GM21447 (cell line): Measurements from ENCODE around the gene PLSCR2.
"Not testable (repeated sequence)": the region's sequence is repeated elsewhere in the genome, so short reads cannot be mapped to it uniquely, and the experiment has no call there.

Source experiments
- ATAC-seq: cut with Tn5 transposase; IDR thresholded peaks from one replicate; pipeline ENCODE4 v1.9.1; 2021; ENCODE audit not compliant: unreplicated experiment

Gene PLSCR2, protein sequence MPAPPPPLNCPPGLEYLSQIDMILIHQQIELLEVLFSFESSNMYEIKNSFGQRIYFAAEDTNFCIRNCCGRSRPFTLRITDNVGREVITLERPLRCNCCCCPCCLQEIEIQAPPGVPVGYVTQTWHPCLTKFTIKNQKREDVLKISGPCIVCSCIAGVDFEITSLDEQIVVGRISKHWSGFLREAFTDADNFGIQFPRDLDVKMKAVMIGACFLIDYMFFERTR

DNA sequence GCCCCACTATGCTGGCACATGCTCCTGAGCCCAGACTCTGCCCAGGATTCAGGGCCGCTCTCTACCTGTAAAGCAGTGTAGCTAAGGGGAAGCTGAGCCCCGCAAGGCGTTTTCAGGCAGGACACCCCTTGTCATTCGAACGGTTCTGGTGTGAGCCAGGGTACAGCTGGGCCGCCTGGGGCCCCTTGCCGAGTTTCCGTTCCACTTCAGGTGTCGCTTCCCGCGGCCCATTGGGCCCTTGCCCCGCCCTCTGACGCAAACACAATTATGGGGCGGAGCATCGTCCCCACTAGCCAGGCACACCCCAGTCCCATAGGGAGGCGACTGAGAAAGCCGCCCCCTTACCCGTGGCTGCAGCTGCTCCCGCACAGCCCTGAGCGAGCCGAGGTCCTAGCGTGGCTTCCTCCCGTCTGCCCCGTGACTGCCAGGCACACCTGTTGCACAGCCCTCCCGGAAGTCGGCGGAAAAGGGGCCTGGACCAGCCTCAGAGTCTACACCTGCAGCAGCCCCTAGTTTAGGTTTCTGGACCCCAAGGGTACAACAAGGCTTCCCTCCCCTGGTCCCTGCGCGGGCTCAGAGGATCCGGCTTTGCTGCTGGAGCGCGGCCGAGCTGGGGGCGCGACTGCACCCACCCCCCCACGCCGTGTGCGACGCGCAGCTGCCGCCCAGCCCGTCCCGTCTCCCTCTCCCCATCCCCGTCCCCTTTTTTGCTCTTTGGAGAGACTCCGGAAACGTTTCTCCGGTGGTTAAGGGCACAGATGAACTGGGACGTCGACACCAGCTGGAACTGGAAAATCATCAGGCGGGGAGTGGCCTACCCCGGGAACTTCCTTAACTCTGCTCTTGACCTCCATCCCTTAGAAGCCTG, at the start of gene PLSCR2:
Gene PLSCR2 (minus strand): TSS at position 412 of the 868 bp plus-strand sequence. CDS start 9,657 bp downstream, outside the sequence.
- peak; percentile 96 for ATAC-seq

DNA sequence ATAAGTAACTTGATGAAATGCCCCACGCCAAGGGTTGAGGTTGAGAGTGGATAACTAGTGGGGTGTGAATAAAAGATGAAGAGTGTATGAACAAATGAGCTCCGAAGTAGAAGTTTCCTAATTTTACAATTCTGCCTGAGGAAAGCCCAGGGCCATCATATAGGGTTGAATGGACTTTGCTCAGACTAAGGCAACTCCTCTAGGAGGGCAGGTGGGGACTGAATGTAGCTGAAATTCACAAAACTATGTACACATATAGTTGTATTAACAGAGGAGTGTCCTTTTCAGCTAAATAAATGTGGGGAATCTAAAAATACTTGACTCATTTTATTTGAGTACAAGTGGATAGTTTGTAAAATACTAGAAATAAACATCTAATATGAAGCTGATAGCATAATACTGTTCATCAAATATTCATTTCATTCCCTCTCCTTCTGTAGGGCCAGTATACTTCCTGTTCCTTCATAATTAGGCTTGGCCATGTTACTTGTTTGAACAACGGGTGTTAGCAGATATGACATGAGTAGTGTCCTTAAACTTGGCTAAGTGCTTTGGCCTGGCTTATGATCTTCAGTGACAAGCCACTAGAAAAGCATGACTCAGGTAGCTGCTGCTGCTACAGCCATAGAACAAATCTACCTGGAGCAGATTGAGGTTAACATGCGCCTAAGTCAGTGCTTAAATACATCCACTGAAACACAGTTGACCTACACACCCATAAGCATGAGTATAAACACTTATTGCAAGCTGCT, 48.5 kb upstream of the PLSCR2 start:
- no peak for ATAC-seq

DNA sequence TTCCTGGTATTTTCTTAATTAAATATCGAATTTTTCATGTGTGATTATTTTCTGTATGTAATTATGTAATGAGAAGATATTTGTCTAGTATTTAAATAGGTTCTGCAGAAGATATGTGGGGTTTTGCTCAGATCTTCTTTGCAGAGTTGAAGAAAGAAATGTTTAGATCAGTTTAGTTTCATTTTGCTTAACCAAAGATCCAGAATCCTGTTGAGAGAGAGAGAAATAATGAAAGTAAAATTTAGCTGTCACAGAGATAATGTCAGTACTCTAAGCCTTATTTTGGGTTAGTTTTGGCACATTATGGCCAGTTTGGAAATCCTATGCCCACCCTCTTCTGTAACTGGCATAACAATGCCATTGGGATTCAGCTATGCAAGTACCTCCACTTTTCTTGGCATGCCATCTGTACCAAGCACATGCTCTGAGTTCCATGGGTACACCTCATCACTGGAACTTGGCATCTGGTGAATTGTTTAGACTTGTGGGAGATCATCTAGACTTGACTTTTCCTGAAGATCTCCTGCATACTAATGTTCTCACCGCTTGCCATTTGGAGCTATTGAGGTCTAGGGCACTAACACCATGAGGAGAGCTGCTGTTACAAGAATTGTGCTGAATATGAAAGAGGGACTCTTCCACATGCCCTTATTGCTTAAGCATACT, 44.2 kb upstream of the PLSCR2 start:
- no peak for ATAC-seq

DNA sequence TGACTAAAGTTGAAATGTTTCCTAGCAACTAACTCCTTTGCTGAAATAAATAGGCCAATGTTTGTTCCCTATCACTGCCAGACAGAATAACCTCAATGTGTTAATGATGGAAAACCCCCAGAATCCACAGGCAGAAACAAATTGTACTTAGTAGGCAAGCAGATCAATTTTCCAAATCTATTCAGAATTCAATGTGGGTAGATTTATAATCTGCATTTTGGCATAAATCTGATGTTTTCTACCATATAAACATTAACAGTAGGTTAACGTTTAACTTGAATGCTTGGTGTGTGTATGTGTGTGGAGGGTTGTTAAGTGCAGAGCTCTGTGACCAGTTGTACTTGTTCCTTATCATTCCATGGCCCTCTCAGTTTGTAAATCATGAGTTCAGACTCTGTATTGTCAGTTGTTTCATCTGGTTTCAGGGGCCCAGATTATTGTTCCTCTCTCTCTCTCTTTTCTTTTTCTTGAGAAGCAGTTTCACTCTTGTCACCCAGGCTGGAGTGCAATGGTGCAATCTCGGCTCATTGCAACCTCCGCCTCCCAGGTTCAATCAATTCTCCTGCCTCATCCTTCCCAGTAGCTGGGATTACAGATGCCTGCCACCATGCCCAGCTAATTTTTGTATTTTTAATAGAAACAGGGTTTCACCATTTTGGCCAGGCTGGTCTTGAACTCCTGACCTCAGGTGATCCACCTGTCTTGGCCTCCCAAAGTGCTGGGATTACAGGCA, 42.2 kb upstream of the PLSCR2 start:
- no peak for ATAC-seq

DNA sequence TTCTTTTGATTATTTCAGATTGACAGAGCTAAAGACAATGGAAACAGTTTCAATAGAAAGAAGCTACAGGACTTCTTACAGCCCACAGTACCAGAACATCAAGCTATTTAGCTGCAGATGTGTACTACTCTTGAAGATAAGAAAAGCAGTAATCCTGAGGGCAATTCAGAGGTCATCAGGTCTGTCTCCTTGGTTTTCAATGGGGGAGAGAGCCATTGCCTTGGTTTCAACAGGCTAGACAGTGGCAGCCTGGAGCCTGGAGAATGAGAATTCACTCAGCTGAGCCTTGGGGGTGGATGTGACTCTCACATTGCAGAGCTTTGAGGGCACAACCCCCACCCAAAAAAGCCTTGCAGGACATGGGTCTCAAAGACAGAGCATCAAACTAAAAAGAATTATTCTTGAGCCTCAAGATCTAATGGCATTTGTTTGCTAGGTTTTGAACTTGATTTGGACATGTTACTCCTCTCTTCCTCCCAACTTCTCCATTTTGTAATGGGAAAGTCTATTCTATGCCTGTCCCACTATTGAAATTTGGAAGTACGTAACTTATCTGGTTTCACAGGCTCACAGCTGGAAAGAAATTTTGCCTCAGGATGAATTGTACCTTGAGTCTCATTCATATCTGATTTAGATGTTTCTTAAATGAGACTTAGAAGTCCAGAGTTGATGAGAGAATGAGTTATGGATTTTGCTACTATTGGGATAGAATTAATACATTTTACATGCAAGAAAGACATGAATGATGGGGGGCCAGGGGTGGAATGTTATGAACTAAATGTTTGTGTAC, 38.2 kb upstream of the PLSCR2 start:
- no peak for ATAC-seq

DNA sequence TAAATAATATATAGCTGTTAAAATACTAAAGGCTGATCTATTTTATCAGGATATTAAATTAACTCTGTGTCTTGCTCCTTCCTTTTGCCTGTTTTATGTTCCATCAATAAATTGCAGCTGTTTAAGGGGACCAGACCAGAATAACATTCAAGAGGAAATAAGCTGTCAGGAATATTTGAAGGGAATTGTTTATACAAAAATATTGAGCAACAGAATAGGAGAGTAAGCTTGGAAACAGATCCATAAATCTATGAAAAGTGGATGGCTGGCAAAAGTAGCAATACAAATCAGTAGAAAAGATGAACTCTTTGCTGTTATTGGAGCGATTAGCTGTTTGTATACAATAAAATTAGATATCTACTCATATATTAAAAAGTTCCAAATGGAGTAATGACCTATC, 36.2 kb upstream of the PLSCR2 start:
- ATAC-seq = no peak

DNA sequence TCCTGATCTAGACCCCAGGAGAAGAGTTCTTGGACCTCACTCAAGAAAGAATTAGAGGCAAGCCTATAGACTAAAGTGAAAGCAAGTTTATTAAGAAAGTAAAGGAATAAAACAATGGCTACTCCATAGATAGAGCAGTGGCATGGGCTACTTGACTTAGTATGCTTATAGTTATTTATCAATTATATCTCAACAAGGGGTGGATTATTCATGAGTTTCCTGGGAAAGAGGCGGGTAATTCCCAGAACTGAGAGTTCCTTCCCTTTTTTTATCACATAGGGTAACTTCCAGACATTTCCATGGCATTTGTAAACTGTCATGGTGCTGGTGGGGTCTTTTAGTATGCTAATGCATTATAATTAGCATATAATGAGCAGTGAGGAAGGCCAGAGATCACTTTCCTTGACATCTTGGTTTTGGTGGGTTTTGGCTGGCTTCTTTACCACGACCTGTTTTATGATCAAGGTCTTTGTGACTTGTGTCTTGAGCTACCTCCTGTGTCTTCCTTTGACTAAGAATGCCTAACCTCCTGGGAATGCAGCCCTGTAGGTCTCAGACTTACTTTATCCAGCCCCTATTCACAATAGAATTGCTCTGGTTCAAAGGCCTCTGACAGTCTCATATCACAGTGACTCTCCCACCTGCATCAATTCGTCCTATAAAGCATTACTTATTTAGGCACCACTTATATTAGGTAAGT, 35.3 kb upstream of the PLSCR2 start:
- no peak for ATAC-seq

DNA sequence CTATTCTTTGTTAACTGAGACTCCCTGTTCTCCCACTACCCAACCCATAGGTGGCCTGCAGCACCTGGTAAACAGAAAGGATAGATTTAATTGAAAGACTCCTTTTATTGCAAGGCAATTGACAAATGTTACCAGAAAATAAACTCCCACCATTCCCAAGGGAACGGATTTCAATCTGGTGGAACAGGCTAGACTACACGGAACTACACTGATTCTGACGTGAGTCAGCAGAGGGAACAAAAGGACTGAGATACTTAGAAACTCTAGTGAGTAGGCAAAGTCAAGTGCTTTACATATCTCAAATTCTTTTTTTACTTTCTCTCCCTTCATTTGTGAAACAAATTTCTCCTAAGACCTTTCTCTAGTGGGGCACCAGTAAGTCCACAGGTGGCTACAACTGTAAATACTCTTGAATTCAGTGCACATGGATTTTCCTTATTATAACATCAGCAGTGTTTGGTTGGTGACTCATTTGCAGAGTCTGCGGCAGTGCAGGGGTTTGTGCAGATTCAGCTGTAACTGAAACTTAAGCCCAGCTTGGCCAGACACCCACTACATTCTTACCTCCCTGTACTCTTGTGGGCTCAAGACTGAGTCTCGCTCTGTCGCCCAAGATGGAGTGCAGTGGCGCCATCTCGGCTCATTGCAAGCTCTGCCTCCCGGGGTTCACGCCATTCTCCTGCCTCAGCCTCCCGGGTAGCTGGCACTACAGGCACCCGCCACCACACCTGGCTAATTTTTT, 34.3 kb upstream of the PLSCR2 start:
- ATAC-seq = peak; percentile 93

DNA sequence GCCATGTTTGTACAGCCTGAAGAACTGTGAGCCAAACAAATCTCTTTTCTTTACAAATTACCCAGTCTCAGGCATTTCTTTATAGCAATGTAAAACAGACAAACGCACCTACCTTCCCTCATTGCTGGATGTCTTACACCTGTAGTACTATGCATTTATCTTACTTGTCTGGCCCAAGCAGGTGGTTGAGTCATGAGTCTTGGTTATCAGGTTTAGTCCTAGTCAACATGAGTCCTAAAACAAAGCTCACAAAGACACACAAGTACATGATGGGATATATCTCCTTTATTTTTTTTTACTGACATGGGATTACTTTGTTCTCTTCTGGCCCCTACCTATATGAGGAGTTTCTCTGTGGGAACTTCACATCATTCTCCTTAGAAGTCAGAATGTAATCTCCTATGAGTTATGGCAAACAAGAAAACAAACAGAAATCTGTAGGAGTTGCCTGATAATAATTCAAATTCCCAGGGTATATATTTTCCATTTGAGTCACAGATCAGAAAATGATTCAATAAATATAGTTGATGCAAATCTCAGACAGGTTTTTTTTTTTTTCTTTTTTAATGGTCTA, 33.6 kb upstream of the PLSCR2 start:
- no peak for ATAC-seq

DNA sequence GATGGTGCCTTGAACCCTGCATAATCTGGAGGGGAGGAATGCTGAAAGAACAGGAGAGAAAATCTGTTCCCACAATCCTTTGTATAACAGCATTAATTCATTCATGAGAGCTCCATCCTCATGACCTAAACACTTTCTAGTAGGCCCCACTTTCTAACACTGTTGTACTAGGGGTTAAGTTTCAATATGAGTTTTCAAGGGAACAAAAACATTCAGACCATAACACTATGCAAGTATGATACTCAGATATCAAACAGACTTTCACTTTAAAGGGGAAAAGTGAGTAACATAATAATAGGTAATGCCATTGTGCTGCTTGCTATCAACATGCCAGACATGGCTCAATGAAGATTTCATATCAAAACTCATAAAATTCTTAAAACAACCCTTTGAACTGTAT, 32.4 kb upstream of the PLSCR2 start:
- ATAC-seq = no peak

DNA sequence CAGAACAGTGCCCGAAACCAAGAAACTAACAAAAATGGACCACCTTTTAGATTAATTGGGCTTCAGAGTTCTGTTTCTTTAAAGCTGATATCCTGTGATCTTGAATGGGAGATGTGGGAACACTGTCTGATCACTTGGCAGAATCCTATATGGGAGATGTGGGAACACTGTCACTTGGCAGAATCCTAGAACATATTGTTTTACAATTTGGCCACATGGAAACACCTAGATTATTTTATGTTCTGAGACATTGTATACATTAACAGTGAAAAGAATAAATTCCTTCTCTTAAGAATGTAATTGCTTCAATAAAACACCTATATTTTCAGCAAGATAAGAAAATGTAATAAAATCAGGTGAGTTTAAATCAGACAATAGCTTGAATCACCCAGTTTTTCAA, 30.3 kb upstream of the PLSCR2 start:
- no peak for ATAC-seq

DNA sequence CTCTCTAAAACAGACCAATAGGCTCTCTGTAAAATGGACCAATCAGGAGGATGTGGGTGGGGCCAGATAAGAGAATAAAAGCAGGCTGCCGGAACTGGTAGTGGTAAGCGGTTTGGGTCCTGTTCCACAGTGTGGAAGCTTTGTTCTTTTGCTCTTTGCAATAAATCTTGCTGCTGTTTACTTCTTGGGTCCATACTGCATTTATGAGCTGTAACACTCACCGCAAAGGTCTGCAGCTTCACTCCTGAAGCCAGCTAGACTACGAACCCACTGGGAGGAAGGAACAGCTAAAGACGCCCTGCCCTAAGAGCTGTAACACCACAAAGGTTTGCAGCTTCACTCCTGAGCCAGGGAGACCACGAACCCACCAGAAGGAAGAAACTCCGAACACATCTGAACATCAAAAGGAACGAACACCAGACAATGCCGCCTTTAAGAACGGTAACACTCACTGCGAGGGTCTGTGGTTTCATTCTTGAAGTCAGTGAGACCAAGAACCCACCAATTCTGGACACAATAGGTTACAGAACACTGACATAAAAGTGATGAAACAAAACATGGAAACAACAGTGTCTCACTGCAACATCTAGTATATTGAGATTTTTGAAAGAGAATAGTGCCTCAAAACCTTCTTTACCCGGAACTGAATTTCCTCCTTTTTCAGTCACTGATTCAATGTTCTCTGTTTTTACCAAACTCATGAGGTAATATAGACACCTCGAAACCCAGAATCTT, 28.8 kb upstream of the PLSCR2 start:
- ATAC-seq = no peak

DNA sequence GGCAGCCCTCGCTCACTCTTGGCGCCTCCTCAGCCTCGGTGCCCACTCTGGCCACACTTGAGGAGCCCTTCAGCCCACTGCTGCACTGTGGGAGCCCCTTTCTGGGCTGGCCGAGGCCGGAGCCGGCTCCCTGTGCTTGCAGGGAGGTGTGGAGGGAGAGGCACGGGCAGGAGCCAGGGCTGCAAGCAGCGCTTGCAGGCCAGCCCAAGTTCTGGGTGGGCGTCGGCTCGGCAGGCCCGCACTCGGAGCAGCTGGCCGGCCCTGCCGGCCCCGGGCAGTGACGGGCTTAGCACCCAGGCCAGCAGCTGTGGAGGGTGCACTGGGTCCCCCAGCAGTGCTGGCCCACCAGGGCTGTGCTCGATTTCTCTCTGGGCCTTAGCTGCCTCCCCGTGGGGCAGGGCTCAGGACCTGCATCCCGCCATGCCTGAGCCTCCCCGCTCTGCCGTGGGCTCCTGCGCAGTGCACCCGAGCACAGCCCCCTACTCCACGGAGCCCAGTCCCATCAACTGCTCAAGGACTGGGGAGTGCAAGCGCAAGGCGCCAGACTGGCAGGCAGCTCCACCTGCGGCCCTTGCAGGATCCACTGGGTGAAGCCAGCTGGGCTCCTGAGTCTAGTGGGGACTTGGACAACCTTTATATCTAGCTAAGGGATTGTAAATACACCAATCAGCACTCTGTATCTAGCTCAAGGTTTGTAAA, 27.9 kb upstream of the PLSCR2 start:
- not testable (repeated sequence) for ATAC-seq

DNA sequence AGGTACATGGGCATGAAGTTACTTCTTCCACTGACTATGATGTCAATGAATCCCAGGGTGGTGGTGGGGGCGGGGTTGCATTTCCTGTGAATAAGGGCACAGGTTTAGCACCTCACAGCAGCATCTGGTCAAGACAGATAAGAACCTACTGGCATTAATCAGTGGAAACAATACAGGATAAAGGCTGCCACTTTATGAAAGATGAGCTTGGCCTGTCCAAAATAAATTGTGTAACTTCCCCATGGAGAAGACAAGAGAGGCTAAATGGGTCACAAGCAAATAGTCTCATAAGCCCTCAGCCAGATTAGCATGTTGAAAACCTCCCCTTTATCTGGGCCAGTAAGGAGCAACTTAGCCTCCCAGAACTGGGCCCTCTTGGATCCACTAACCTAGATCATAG, 27.4 kb upstream of the PLSCR2 start:
- ATAC-seq = no peak

DNA sequence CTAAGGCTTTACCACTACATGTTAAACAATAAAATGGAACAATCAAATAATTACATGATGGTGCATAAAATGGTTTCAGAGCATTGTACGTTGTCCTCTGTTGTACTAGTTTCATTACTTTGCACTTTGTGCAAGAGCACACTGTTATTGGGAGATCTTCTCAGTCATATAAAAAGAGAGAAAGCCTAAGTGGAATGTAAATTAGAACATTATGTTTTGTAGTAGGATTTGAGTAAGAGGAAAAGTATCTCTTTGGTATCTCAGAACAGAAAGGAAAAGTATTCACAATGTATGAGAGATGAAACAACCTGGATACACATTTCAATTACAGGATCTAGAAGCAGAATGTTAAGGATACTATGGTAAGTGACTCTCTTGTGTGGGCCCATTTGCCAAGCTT, 26.9 kb upstream of the PLSCR2 start:
- no peak for ATAC-seq

DNA sequence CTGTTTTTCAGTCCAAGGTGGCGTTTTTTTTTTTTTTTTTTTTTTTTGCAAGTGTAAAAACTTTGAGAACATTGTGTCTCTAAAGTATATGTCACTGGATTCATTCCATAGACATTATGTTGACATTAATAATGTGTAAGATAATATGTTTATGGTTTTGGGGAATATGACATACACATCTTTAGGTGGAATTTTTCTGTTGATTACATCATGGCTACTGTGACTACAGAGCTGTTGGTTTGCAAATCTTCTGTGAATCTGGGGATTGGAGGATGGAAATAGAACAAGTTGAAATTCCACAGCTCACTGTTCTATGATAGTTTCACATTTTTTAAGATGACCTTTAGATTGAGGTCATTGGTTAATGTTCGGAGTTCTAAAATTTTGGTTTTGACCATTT, 24.4 kb upstream of the PLSCR2 start:
- ATAC-seq = no peak

DNA sequence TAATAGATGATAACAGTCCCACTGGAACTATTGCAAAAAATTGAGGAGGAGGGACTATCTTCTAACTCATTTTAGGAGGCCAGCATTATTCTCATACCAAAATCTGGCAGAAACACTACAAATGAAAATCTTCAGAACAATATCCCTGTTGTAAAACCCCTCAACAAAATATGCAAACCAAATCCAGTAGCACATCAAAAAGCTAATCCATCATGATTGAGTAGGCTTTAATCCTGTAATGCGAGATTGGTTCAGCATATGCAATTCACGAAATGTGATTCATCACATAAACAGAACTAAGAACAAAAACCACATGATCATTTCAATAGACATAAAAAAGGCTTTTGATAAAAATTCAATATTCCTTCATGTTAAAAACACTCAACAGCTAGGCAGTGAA, 23.9 kb upstream of the PLSCR2 start:
- no peak for ATAC-seq
